K562 (cell line): ENCODE data around the gene ZNF318. TPM values are rescaled to one million over a fixed set of nuclear protein-coding genes. Genes with fewer than 3 reads are reported as not detected.

ENCODE experiments used
- ATAC-seq: fragments of 200-7000 bp; cut with Tn5 transposase; 3 replicates; pipeline ENCODE4 v1.9.1; 2020; ENCODE audit warnings: moderate library complexity
- BruUV-seq: library from RNA; stranded (reverse); fragments of 400-500 nt; replicated peaks from 2 replicates; lab custom pipeline; 2021; lab: Mats Ljungman, UMichigan
- CTCF ChIA-PET: fragments of 300-600 bp; formaldehyde crosslinking; extraction: SDS; loops from one replicate; lab custom pipeline; 2021; ENCODE audit warnings: low intra/inter-chr PET ratio; lab: Yijun Ruan, JAX
- POLR2A ChIA-PET: fragments of 300-600, 350-650 bp; sonication (Branson Sonifier 250); formaldehyde crosslinking; extraction: SDS; loops from one replicate; lab custom pipeline; 2021; ENCODE audit warnings: antibody characterized with exemption, inconsistent platforms; lab: Yijun Ruan, JAX
- DNase-seq, 4 experiments: peaks; one replicate each; pipeline versions ENCODE4 v3.0.0 to v3.0.0-alpha.2; 2011 to 2018; ENCODE audit warnings: low spot score in 3 of 4, mixed read lengths in 3 of 4; ENCODE audit errors: extremely low read depth in 1 of 4
- FAIRE-seq: peaks from 2 replicates; lab custom pipeline; 2011; peaks lifted over from hg19 to GRCh38; lab: Jason Lieb, UNC
- H2AFZ ChIP-seq: 2 replicates; pipeline ENCODE4 v1.6.0; 2011; ENCODE audit warnings: low read depth, low read length, control low read depth, inconsistent platforms
- H3K27ac ChIP-seq: fragments of 200-600 bp; 3 replicates; pipeline ENCODE4 v1.8.0; 2011; ENCODE audit warnings: low read depth, mild to moderate bottlenecking, control low read depth, inconsistent platforms, low read length, moderate library complexity, mixed read lengths; ENCODE audit errors: extremely low read depth
- H3K27me3 ChIP-seq, 2 experiments: fragments of 300-600 bp in 1 of 2; 2 replicates in 1 of 2; 3 replicates in 1 of 2; pipeline versions ENCODE4 v1.6.0 to v1.8.0; 2011; ENCODE audit warnings: inconsistent platforms in 2 of 2, low read length in 2 of 2, mild to moderate bottlenecking in 1 of 2, mixed read lengths in 1 of 2, moderate library complexity in 1 of 2; ENCODE audit not compliant: control insufficient read depth in 2 of 2, insufficient read depth in 2 of 2
- H3K36me3 ChIP-seq: fragments of 300-600 bp; 3 replicates; pipeline ENCODE4 v1.8.0; 2011; ENCODE audit warnings: mild to moderate bottlenecking, low read length, inconsistent platforms; ENCODE audit not compliant: control insufficient read depth, insufficient read depth
- H3K4me1 ChIP-seq, 2 experiments: fragments of 200-600 bp in 1 of 2; replicated peaks in 1 of 2; 2 replicates in 1 of 2; 3 replicates in 1 of 2; pipeline versions ENCODE4 v1.5.1 to v1.8.0; 2011; ENCODE audit warnings: inconsistent platforms in 2 of 2, low read length in 2 of 2, mild to moderate bottlenecking in 1 of 2, mixed read lengths in 1 of 2, moderate library complexity in 1 of 2; ENCODE audit not compliant: control insufficient read depth in 2 of 2, insufficient read depth in 2 of 2
- H3K4me2 ChIP-seq: 2 replicates; pipeline ENCODE4 v1.6.1; 2011; ENCODE audit warnings: low read length, control low read depth, inconsistent platforms, mixed read lengths; ENCODE audit not compliant: insufficient read depth
- H3K4me3 ChIP-seq: fragments of 200-600 bp; sonication (generic), shearing (Covaris generic); 2 replicates; pipeline ENCODE4 v1.5.1; 2016; ENCODE audit warnings: control low read depth, inconsistent platforms
- H3K79me2 ChIP-seq: fragments of 200-600 bp; 3 replicates; pipeline ENCODE4 v1.8.0; 2011; ENCODE audit warnings: low read length, inconsistent platforms; ENCODE audit not compliant: control insufficient read depth, insufficient read depth
- H3K9ac ChIP-seq, 2 experiments: 2 replicates each; pipeline versions ENCODE4 v1.6.0 to v1.6.1; 2011; ENCODE audit warnings: low read depth in 2 of 2, low read length in 2 of 2, control low read depth in 1 of 2, inconsistent platforms in 1 of 2, mild to moderate bottlenecking in 1 of 2, mixed read lengths in 1 of 2; ENCODE audit not compliant: insufficient read depth in 1 of 2
- H3K9me1 ChIP-seq: one replicate; pipeline ENCODE4 v1.6.0; 2011; ENCODE audit warnings: inconsistent platforms, mild to moderate bottlenecking, low read length, moderate library complexity; ENCODE audit not compliant: control insufficient read depth, insufficient read depth
- H3K9me3 ChIP-seq: replicated peaks from 2 replicates; pipeline ENCODE4 v1.5.1; 2011; ENCODE audit warnings: low read depth, low read length, inconsistent platforms; ENCODE audit not compliant: control insufficient read depth, insufficient read depth
- H4K20me1 ChIP-seq: replicated peaks from 2 replicates; pipeline ENCODE4 v1.6.1; 2011; ENCODE audit warnings: low read length, inconsistent platforms, mixed read lengths; ENCODE audit not compliant: control insufficient read depth, insufficient read depth
- CHD4 ChIP-seq: fragments of 200-600 bp; sonication (generic); IDR thresholded peaks from 3 replicates; pipeline ENCODE4 v1.6.1; 2012; ENCODE audit warnings: low read depth, mild to moderate bottlenecking, mixed read lengths, low read length, inconsistent platforms; ENCODE audit not compliant: insufficient read depth, insufficient replicate concordance, poor library complexity, severe bottlenecking
- ETV6 ChIP-seq, 3 experiments: fragments of 150-350 bp in 1 of 3; sonication (generic) in 1 of 3; formaldehyde crosslinking in 1 of 3; IDR thresholded peaks; 2 replicates each; pipeline versions ENCODE4 v1.6.1 to v1.8.0; 2014 to 2022; ENCODE audit warnings: borderline replicate concordance in 2 of 3, low read depth in 2 of 3, antibody characterized with exemption in 1 of 3, low read length in 1 of 3, mild to moderate bottlenecking in 1 of 3, missing genetic modification reagents in 1 of 3
- GABPA ChIP-seq: fragments of 200-800 bp; sonication (Bioruptor generic); conservative IDR thresholded peaks from 2 replicates; pipeline ENCODE4 v1.6.1; 2016; ENCODE audit warnings: low read depth, missing genetic modification characterization, missing compliant biosample characterization
- RAD21 ChIP-seq, 2 experiments: fragments of 250-450 bp in 1 of 2; fragments of 450-650 bp in 1 of 2; sonication (Bioruptor Pico) in 1 of 2; formaldehyde crosslinking in 1 of 2; IDR thresholded peaks in 1 of 2; conservative IDR thresholded peaks in 1 of 2; 2 replicates each; pipeline versions ENCODE4 v1.4.0 to v1.8.0; 2020 to 2022; ENCODE audit warnings: mild to moderate bottlenecking in 2 of 2, moderate library complexity in 1 of 2
- RBM17 ChIP-seq: fragments of 200-400 bp; formaldehyde crosslinking; IDR thresholded peaks from 2 replicates; pipeline ENCODE4 v1.6.1; 2017; ENCODE audit warnings: low read depth, mild to moderate bottlenecking, low read length, borderline replicate concordance
- TAF9B ChIP-seq: fragments of 450-650 bp; IDR thresholded peaks from 2 replicates; pipeline ENCODE4 v1.6.1; 2018; ENCODE audit warnings: mild to moderate bottlenecking; ENCODE audit not compliant: partially characterized antibody
- ZNF830 ChIP-seq: fragments of 250-450 bp; sonication (Bioruptor Pico); IDR thresholded peaks from 2 replicates; pipeline ENCODE4 v1.5.0; 2021; ENCODE audit warnings: mild to moderate bottlenecking
- ZZZ3 ChIP-seq: fragments of 450-650 bp; IDR thresholded peaks from 2 replicates; pipeline ENCODE4 v1.6.1; 2016; ENCODE audit warnings: antibody characterized with exemption, mild to moderate bottlenecking, moderate library complexity
- WGBS: fragments of 100-300 bp; shearing (Covaris generic); methylation state at CpG from one replicate; pipeline ENCODE4 v1.1.6; 2016; ENCODE audit warnings: low coverage, mixed read lengths; ENCODE audit not compliant: insufficient coverage; ENCODE audit errors: missing lambda C conversion rate; 5-methylcytosine and 5-hydroxymethylcytosine counted together
- in situ Hi-C: fragments of 300-500 bp; cut with MboI; formaldehyde crosslinking; loops from 4 replicates; pipeline ENCODE4 v1.15.0; 2018; ENCODE audit warnings: inconsistent platforms, mixed read lengths
- intact Hi-C: fragments of 100-400 bp; cut with micrococcal nuclease; formaldehyde crosslinking; loops from 2 replicates; pipeline ENCODE4 v1.14.2; 2022
- polyA plus RNA-seq, 8 experiments: library from polyadenylated mRNA; depleted of rRNA in 4 of 8; stranded (reverse) in 5 of 8; unstranded in 3 of 8; fragments of >200 nt; fragmentation: Nextera tagmentation in 2 of 8; fragmentation: Illumina TruSeq in 1 of 8; extraction: Ambion mirVana in 2 of 8; extraction: Trizol in 1 of 8; gene quantifications; 2 replicates each; pipeline versions ENCODE4 v1.2.1 to v1.2.3, GENCODE V29; 2011 to 2014; ENCODE audit warnings: inconsistent platforms in 1 of 8, missing spikeins in 1 of 8
- total RNA-seq, 7 experiments: library from RNA; depleted of rRNA in 6 of 7; stranded (reverse); fragments of >200 nt in 6 of 7; fragmentation: Illumina TruSeq in 2 of 7; extraction: Trizol in 2 of 7; gene quantifications; 2 replicates each; pipeline versions ENCODE4 v1.2.1 to v1.2.3, GENCODE V29; 2011 to 2021; ENCODE audit warnings: low replicate concordance in 1 of 7
- TF ChIP-seq, protein P1 (sequence below), 3 experiments: IDR thresholded peaks in 2 of 3; conservative IDR thresholded peaks in 1 of 3; 2 replicates each; pipeline ENCODE4 v1.5.1; 2011 to 2012; ENCODE audit warnings: low read length in 3 of 3, mild to moderate bottlenecking in 3 of 3, control low read depth in 2 of 3, improper control_type of control experiment in 1 of 3, inconsistent platforms in 1 of 3, low read depth in 1 of 3, mixed read lengths in 1 of 3, moderate library complexity in 1 of 3; ENCODE audit not compliant: insufficient read depth in 2 of 3
- TF ChIP-seq, protein P2 (sequence below): fragments of 450-650 bp; formaldehyde crosslinking; IDR thresholded peaks from 2 replicates; pipeline ENCODE4 v1.4.0; 2022; ENCODE audit warnings: missing genetic modification characterization
- TF ChIP-seq, protein P3 (sequence below): fragments of 250-450 bp; sonication (Bioruptor Pico); IDR thresholded peaks from 2 replicates; pipeline ENCODE4 v1.5.0; 2021; ENCODE audit warnings: mild to moderate bottlenecking, moderate library complexity
- TF ChIP-seq, protein P4 (sequence below): fragments of 250-450 bp; sonication (Bioruptor Pico); IDR thresholded peaks from 2 replicates; pipeline ENCODE4 v1.8.0; 2021; ENCODE audit warnings: moderate library complexity, mild to moderate bottlenecking, inconsistent platforms

Gene ZNF318
- total and polyA plus RNA-seq, 9 of the 15 experiments (the other 6 are each of a cell fraction or from before 2014, with no cell fraction given) = 3.2 to 19.0 (median 9.2) TPM

DNA sequence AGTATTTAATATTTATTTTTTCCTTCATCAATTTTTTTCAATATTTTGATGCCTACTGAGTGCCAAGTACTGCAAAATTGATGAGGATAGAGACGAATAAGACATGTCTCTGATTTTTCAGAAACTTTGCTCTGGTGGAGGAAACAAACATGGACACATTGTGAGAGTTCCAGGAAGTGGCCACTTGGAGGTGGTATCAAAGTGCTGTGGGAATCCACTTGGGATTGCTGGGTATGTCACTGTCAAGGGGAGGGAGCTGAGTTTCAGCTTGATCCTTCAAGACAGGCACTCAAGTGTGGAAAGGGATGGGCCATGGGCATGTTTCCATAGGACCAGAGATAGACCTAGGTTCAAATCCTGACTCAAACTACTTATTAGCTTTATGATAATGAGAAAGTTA is 33.4 kb upstream of the ZNF318 start (continued):
- TF ChIP-seq RAD21 (CRISPR knock-in tag; conservative IDR thresholded peaks at IDR 0.05 in 1 of 2, IDR thresholded peaks at IDR 0.05 in 1 of 2) (0 out of 4 replicates have a peak, but pooled peaks of 1 of the 2 experiments have one; percentile 21), RBM17 (no peak), ZZZ3 (no peak)
- TF ChIP-seq, protein P1, sequence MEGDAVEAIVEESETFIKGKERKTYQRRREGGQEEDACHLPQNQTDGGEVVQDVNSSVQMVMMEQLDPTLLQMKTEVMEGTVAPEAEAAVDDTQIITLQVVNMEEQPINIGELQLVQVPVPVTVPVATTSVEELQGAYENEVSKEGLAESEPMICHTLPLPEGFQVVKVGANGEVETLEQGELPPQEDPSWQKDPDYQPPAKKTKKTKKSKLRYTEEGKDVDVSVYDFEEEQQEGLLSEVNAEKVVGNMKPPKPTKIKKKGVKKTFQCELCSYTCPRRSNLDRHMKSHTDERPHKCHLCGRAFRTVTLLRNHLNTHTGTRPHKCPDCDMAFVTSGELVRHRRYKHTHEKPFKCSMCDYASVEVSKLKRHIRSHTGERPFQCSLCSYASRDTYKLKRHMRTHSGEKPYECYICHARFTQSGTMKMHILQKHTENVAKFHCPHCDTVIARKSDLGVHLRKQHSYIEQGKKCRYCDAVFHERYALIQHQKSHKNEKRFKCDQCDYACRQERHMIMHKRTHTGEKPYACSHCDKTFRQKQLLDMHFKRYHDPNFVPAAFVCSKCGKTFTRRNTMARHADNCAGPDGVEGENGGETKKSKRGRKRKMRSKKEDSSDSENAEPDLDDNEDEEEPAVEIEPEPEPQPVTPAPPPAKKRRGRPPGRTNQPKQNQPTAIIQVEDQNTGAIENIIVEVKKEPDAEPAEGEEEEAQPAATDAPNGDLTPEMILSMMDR (IDR thresholded peaks at IDR 0.05 in 2 of 3, conservative IDR thresholded peaks at IDR 0.05 in 1 of 3; ENCODE audit: insufficient read depth in 2 of 3, low read depth in 1 of 3, low read length in 3 of 3) = peak; percentile 26 to 41 (median 40); a peak in 3 of 6 replicates
- TF ChIP-seq, protein P2, sequence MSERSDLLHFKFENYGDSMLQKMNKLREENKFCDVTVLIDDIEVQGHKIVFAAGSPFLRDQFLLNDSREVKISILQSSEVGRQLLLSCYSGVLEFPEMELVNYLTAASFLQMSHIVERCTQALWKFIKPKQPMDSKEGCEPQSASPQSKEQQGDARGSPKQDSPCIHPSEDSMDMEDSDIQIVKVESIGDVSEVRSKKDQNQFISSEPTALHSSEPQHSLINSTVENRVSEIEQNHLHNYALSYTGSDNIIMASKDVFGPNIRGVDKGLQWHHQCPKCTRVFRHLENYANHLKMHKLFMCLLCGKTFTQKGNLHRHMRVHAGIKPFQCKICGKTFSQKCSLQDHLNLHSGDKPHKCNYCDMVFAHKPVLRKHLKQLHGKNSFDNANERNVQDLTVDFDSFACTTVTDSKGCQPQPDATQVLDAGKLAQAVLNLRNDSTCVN (CRISPR knock-in tag) = no peak

DNA sequence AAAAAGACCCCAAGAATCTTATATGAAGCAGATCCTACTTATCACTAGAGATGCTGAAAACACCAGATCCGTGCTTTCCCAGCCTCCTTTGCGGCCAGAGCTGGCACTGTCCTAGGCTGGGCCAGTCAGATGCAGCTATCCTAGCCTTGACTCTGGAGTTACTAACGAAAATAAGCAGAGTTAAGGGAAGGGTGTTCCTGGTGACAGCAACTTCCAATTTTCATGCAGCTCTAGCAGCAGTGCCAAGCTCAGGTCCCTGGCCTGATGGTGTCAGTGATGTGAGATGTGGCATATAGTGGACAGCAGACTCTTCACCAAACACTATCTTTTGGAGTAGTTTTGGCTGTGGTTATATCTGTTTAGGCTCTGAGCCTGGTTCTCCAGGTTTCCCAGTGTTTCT is 32.3 kb upstream of the ZNF318 start:
- POLR2A ChIA-PET = interaction anchor here (0.7 to 1.0 kb wide), 2 partner anchors 11 to 95 kb away, joined by 3 read pairs; no protein-coding TSS in a partner anchor
- Histone ChIP-seq H3K9me1 (no peaks in the 10 kb centered on the region), H3K9me3 (no peaks in the 10 kb centered on the region), H3K4me2 (no peak overlapping the region), H3K4me1 (peaks cover 0 to 7% of the 10 kb centered on the region in 2 experiments; a peak in 3 of 5 replicates), H3K27ac (no peak overlapping the region), H3K36me3 (no peaks in the 10 kb centered on the region), H3K79me2 (no peaks in the 10 kb centered on the region), H4K20me1 (no peaks in the 10 kb centered on the region), H3K4me3 (no peak overlapping the region), H3K9ac (no peak overlapping the region), H3K27me3 (peaks cover 0 to 9% of the 10 kb centered on the region in 2 experiments; a peak in 1 of 5 replicates), H2AFZ (no peak overlapping the region)
- DNase-seq (no peak), ATAC-seq (no peak), FAIRE-seq (no peak)
- intact Hi-C loops = no loop called here
- WGBS = 43% methylated on average over 3 of the region's 3 CpGs
- no TSS peak for BruUV-seq
- in situ Hi-C loops = no loop called here
- CTCF ChIA-PET = no interaction called here
- TF ChIP-seq, protein P3, sequence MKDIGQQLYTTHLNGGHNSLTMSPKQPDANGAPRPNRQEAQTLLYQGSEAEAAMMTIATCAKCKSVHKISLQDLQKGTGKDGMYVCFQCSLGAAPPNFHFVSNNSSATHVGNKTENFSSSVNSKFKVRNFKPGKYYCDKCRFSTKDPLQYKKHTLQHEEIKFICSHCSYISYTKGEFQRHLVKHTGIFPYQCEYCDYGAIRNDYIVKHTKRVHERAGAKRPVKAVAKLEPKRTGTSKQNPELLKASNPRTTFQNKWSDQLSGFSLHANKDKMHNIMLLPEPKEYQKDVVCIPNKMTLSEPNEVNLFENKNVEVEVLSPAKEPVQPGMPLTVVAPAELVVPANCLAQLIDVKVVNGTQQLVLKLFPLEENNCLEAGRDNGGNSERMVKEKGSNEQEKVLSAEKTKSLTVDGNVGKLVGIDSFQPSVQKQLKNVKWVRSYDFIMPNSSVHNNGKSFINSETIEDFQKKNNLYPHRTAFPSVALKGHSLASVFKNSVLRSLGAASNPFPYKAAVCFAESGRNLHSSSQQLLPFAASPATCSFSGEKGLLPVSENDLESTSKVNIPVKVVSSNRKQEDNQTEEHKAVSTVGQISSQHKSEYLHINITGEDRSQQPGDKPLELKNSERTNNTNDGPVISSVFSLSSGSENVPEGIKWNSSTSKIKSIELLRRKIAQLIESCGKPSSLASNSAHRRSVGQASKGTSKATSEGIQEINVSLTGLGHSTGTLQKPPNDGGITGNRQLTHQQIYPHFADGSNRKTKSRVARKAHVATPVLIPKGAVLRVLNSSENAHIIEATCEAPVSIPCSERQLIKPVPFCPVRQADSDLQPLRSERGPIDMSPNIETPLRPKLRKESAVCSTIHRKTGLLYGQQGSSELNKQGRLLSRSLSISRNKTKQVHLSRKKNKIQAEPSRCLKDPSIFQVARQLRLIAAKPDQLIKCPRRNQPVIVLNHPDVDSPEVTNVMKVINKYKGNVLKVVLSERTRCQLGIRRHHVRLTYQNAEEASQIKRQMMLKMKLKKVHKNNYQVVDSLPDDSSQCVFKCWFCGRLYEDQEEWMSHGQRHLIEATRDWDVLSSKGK (CRISPR knock-in tag) = no peak
- no peak for TF ChIP-seq GABPA (tag)
- TF ChIP-seq, protein P4, sequence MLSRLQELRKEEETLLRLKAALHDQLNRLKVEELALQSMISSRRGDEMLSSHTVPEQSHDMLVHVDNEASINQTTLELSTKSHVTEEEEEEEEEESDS (CRISPR knock-in tag) = no peak
- TF ChIP-seq ZNF830 (CRISPR knock-in tag) = no peak
- no peak for TF ChIP-seq TAF9B
- TF ChIP-seq CHD4 = no peak
- no peak for TF ChIP-seq ETV6 (IDR thresholded peaks at IDR 0.05; ENCODE audit: borderline replicate concordance in 1 of 2, low read depth in 2 of 2, low read length in 1 of 2)
- no peak for TF ChIP-seq ETV6 (CRISPR knock-in tag; IDR thresholded peaks at IDR 0.05; ENCODE audit: borderline replicate concordance)
